ENCODE data around the gene ETFB. TPM values are rescaled to one million over a fixed set of nuclear protein-coding genes. Genes with fewer than 3 reads are reported as not detected.

ETFB gene
- total RNA-seq, 1 experiment from 2014 or later = 140 TPM

GRCh38 chr19:51316688-51317087 lies 49.5 kb downstream of the ETFB start:
- Histone ChIP-seq H2AFZ (ENCODE audit: low read depth, low read length, poor library complexity, severe bottlenecking) (no peak overlapping the region), H3K79me2 (ENCODE audit: insufficient read depth, low read length) (no peaks in the 10 kb centered on the region), H3K4me1 (ENCODE audit: control insufficient read depth in 1 of 2, insufficient read depth in 2 of 2, low read length in 2 of 2) (no peaks in the 10 kb centered on the region), H3K9ac (ENCODE audit: low read length) (no peak overlapping the region), H3K27me3 (ENCODE audit: insufficient read depth, low read length) (no peaks in the 10 kb centered on the region), H3K36me3 (ENCODE audit: control insufficient read depth in 1 of 2, insufficient read depth in 2 of 2, low read length in 2 of 2) (no peaks in the 10 kb centered on the region), H3K9me2 (ENCODE audit: insufficient read depth) (no peaks in the 10 kb centered on the region), H4K20me1 (ENCODE audit: insufficient read depth) (no peaks in the 10 kb centered on the region), H3K9me3 (ENCODE audit: control insufficient read depth in 1 of 2, insufficient read depth in 1 of 2, low read depth in 1 of 2, low read length in 2 of 2) (no peaks in the 10 kb centered on the region; a peak in 1 of 4 replicates), H3K4me3 (replicated peaks in 1 of 2; ENCODE audit: low read depth in 1 of 2, low read length in 2 of 2) (no peak overlapping the region), H3K27ac (ENCODE audit: low read depth, low read length) (no peak overlapping the region), H3K4me2 (ENCODE audit: low read length) (no peak overlapping the region)
- ChIA-PET CTCF (no interaction called here), RAD21 (ENCODE audit: low non-redundant PET in 1 of 2, low total read pairs in 2 of 2, uncharacterized antibody in 2 of 2, unreplicated experiment in 2 of 2) (no interaction called here), POLR2A (no interaction called here)
- ATAC-seq (no peak), DNase-seq (ENCODE audit: low read depth, low spot score) (no peak)
- intact Hi-C loops (cut with micrococcal nuclease) = no loop called here
- no TSS peak for BruUV-seq (replicated peaks)
- TF ChIP-seq, protein P1, sequence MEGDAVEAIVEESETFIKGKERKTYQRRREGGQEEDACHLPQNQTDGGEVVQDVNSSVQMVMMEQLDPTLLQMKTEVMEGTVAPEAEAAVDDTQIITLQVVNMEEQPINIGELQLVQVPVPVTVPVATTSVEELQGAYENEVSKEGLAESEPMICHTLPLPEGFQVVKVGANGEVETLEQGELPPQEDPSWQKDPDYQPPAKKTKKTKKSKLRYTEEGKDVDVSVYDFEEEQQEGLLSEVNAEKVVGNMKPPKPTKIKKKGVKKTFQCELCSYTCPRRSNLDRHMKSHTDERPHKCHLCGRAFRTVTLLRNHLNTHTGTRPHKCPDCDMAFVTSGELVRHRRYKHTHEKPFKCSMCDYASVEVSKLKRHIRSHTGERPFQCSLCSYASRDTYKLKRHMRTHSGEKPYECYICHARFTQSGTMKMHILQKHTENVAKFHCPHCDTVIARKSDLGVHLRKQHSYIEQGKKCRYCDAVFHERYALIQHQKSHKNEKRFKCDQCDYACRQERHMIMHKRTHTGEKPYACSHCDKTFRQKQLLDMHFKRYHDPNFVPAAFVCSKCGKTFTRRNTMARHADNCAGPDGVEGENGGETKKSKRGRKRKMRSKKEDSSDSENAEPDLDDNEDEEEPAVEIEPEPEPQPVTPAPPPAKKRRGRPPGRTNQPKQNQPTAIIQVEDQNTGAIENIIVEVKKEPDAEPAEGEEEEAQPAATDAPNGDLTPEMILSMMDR (IDR thresholded peaks at IDR 0.05 in 2 of 3, conservative IDR thresholded peaks at IDR 0.05 in 1 of 3; ENCODE audit: borderline replicate concordance in 1 of 3, insufficient read depth in 1 of 3, low read depth in 2 of 3, low read length in 2 of 3) = no peak
- TF ChIP-seq ZFX (IDR thresholded peaks at IDR 0.05) (no peak), RAD21 (IDR thresholded peaks at IDR 0.05; ENCODE audit: low read depth) (no peak), ZNF274 (IDR thresholded peaks at IDR 0.05; ENCODE audit: low read depth, low read length) (no peak)
- TF ChIP-seq, protein P2, sequence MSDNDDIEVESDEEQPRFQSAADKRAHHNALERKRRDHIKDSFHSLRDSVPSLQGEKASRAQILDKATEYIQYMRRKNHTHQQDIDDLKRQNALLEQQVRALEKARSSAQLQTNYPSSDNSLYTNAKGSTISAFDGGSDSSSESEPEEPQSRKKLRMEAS (IDR thresholded peaks at IDR 0.05) = no peak

- DNase-seq (ENCODE audit: low read depth, low spot score) (no peak), ATAC-seq (no peak)
- POLR2A ChIA-PET = no interaction called here
- Histone ChIP-seq H3K27me3 (ENCODE audit: insufficient read depth, low read length) (0 out of 2 replicates have a peak, but pooled peaks cover 3% of the 10 kb centered on the region), H3K36me3 (ENCODE audit: control insufficient read depth in 1 of 2, insufficient read depth in 2 of 2, low read length in 2 of 2) (no peaks in the 10 kb centered on the region), H3K9ac (ENCODE audit: low read length) (no peak within 1 kb of the TSS), H3K4me1 (ENCODE audit: control insufficient read depth in 1 of 2, insufficient read depth in 2 of 2, low read length in 2 of 2) (no peaks in the 10 kb centered on the region), H3K79me2 (ENCODE audit: insufficient read depth, low read length) (no peaks in the 10 kb centered on the region), H3K27ac (ENCODE audit: low read depth, low read length) (no peak within 1 kb of the TSS), H3K4me2 (ENCODE audit: low read length) (no peak within 1 kb of the TSS), H3K9me2 (ENCODE audit: insufficient read depth) (no peaks in the 10 kb centered on the region), H3K4me3 (replicated peaks in 1 of 2; ENCODE audit: low read depth in 1 of 2, low read length in 2 of 2) (no peak within 1 kb of the TSS), H2AFZ (ENCODE audit: low read depth, low read length, poor library complexity, severe bottlenecking) (no peak within 1 kb of the TSS), H3K9me3 (ENCODE audit: control insufficient read depth in 1 of 2, insufficient read depth in 1 of 2, low read depth in 1 of 2, low read length in 2 of 2) (peaks cover 4 to 5% of the 10 kb centered on the region in 2 experiments; a peak in 1 of 4 replicates), H4K20me1 (ENCODE audit: insufficient read depth) (no peaks in the 10 kb centered on the region)
- RAD21 ChIA-PET (ENCODE audit: low non-redundant PET in 1 of 2, low total read pairs in 2 of 2, uncharacterized antibody in 2 of 2, unreplicated experiment in 2 of 2) = no interaction called here
- intact Hi-C loops (cut with micrococcal nuclease) = no loop called here
- TF ChIP-seq, protein P2 (IDR thresholded peaks at IDR 0.05) = no peak
- no peak for TF ChIP-seq POLR2AphosphoS5 (IDR thresholded peaks at IDR 0.05; ENCODE audit: low read depth, low read length)
- no peak for TF ChIP-seq SRF (IDR thresholded peaks at IDR 0.05; ENCODE audit: low read depth)
- no peak for TF ChIP-seq ZNF274 (IDR thresholded peaks at IDR 0.05; ENCODE audit: low read depth, low read length)
- TF ChIP-seq YY1 (IDR thresholded peaks at IDR 0.05; ENCODE audit: extremely low read depth, insufficient replicate concordance, low read depth, low read length) = no peak
- CTCF ChIA-PET = no interaction called here
- no TSS peak for BruUV-seq (replicated peaks)
Observed at GRCh38 chr19:51311351-51312257, 54.6 kb downstream of the ETFB start, which contains the start of gene IGLON5. Gene IGLON5 (plus strand): TSS chr19:51311644. CDS start chr19:51311848, 204 bp downstream.

Data from HCT116 (cell line).